GM19193 (cell line): ENCODE data around the gene USP15.
A peak's percentile ranks its signal among the peaks of the same experiment; 100 is the strongest.

Experiments
- POLR2A ChIP-seq: IDR thresholded peaks from 4 replicates; pipeline ENCODE4 v1.6.1; 2011; ENCODE audit not compliant: insufficient read depth, insufficient read length; ENCODE audit errors: extremely low read depth

The USP15 gene

GRCh38 chr12:62259993-62260732, at the start of gene USP15:
Gene USP15, plus strand, starts transcription at chr12:62260404. Its CDS starts 11 bp downstream, at chr12:62260415.
- peak; percentile 97 for TF ChIP-seq POLR2A

GRCh38 chr12:62210422-62210821, 49.8 kb upstream of the USP15 start:
- no peak for TF ChIP-seq POLR2A

GRCh38 chr12:62211510-62211909, 48.7 kb upstream of the USP15 start:
- no peak for TF ChIP-seq POLR2A

- TF ChIP-seq POLR2A, result no peak
Measured at GRCh38 chr12:62214846-62215245, 45.4 kb upstream of the USP15 start.

GRCh38 chr12:62215506-62215905, 44.7 kb upstream of the USP15 start:
- TF ChIP-seq POLR2A, result no peak

- no peak for TF ChIP-seq POLR2A
Measured at GRCh38 chr12:62217466-62218194, 42.6 kb upstream of the USP15 start.

GRCh38 chr12:62221107-62221506, 39.1 kb upstream of the USP15 start:
- no peak for TF ChIP-seq POLR2A

- no peak for TF ChIP-seq POLR2A
Measured at GRCh38 chr12:62224601-62225000, 35.6 kb upstream of the USP15 start.

GRCh38 chr12:62227091-62227490, 33.1 kb upstream of the USP15 start:
- no peak for TF ChIP-seq POLR2A

- no peak for TF ChIP-seq POLR2A
Measured at GRCh38 chr12:62230652-62231051, 29.6 kb upstream of the USP15 start.

GRCh38 chr12:62232143-62232729, 28.0 kb upstream of the USP15 start:
- TF ChIP-seq POLR2A, result no peak

GRCh38 chr12:62233805-62234204, 26.4 kb upstream of the USP15 start:
- TF ChIP-seq POLR2A, result no peak

- TF ChIP-seq POLR2A, result no peak
Measured at GRCh38 chr12:62239571-62239970, 20.6 kb upstream of the USP15 start.

- TF ChIP-seq POLR2A, result no peak
Measured at GRCh38 chr12:62247281-62248045, 12.7 kb upstream of the USP15 start.

GRCh38 chr12:62248873-62249272, 11.3 kb upstream of the USP15 start:
- no peak for TF ChIP-seq POLR2A
